CD4-positive, alpha-beta T cell treated with Interleukin-4 for 1 hour (primary cell): ENCODE data around the gene KLHL40.

ENCODE experiments used
- DNase-seq, 2 donors: peaks; one replicate each; pipeline ENCODE4 v3.0.0-alpha.2; 2020 to 2022

The KLHL40 gene

DNA sequence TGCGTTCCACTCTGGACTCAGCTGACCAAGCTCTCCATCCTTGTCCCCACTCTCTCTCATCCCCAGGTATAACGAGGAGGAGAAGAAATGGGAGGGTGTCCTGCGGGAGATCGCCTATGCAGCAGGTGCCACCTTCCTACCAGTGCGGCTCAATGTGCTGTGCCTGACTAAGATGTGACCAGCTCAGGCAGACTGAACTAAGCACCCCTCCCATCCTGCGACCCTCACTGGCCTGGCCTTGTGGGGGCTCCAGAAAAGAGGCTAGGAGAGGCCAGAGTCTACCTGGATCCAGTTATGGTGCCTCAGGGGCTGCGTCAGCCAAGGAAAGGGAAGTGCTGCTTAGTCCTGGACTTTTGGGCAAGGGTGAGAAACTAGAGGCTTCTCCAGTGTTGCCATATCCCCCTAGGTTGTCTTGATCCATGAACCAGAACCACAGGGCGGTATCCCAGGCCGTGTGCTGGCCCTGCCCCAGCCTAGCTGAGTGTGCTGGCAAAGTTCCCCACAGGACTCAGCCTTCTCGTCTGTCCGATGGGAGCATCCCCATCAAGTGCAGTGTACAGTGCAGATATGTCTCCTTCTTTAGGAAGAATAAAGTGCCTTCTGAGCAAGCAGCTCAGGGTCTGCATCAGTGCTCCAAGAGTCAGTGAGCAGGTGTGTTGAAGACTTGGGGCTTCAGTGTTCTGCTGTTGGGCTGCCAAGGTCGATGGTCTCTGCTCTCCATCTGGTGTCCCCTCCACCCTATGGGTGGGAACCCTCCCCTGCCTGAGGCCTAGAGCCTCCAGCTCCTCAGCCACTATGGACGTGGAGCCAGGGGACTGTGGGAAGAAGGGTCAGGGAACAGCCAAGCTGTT lies 6.7 kb downstream of the KLHL40 start:
- DNase-seq, result no peak

DNA sequence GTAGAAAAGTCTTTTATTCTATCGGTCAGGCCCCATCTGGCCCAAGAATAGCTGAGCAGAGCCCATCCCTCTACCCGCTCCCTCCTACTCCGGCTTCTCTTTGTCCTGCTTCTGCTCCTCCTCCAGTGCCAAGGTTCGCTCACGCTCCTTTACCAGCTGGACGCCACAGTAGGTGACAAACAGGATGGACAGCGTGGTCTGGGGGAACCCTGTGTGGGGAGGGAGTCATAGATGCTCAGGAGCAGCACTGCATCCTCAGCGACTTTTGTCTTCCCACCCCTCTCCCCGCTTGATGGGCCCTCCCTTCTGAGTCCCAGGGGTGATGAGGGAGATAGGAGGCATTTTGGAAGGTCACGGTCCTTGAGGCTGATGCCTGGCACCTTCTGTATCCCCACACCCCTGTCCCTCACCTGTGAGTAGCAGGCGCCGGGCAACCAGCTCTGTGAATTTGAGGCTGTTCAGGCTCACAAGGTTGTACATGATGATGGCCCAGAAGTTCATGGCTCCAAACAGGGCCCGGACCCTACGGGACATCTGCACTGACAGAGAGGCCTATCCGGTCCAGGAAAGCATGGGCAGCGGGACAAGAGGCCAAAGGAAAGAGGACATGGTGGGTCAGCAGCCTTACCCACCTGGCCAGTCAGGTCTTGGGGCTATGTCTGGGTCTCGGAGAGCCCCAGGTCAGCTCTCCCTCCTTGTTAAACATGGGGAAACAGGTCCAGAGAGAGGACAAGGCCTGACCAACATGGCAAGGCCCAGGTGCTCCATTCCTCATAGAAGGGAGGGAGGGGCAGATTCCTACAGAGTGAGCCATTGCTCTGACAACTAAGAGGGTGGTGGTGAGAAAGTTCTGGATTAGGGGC lies 7.6 kb downstream of the KLHL40 start:
- no peak for DNase-seq

GRCh38 chr3:42693530-42693930 lies 8.2 kb downstream of the KLHL40 start:
- DNase-seq, result no peak

DNA sequence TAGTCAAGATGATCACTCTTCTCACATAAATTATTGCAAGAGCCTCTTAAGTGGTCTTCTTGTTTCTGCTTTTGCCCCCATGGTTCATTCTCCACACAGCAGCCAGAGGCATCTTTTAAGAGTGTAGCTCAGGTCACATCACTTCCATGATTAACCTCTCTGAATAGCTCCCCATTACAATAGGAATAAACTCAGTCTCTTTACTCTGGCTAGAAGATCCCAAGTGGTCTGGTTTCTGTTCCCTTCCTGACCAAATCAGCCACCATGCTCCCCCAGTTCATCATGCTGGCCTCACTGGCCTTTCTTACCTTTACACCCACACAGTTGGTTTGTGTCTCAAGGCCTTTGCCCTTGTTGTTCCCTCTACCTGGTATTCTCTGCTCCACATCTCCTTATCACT lies 9.0 kb downstream of the KLHL40 start:
- DNase-seq, result no peak

GRCh38 chr3:42696356-42697288 lies 11.3 kb downstream of the KLHL40 start:
- DNase-seq, result no peak

DNA sequence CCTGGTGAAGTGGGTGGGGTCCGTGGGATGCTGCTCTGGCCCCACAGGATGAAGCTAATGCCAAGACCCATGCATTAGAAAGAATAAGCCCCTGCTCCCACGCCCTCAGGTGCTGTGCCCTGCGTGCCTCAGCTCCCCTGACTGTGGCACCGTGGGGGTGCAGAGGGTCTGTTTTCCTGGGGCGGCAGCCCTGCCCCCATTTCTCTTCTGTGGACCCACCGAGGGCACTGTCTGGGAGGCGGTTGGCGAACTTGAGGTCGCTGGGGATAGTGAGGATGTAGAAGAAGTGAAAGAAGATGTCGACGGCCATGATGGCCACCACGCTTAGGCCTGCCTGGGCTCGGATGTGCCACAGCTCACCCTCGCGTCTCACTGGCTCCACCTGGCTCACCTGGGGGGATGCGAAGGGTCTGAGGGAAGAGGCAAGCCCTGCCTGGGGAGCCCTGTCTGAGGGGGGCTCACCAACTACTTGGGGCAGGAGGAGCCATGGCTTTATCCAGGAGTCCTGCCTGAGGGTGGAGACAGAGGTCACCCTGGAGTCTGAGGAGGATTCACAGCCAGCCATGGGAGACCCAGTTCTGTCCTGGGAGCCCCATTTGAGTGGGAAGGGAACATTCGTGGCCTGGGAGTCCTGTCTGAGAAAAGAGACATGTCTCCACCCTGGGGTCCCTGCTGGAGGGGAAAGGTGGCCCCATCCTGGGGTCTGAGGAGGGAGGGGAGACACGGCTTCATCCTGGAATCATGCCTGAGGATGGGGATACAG lies 12.1 kb downstream of the KLHL40 start:
- no peak for DNase-seq

GRCh38 chr3:42698216-42698910 lies 13.0 kb downstream of the KLHL40 start:
- no peak for DNase-seq

GRCh38 chr3:42698911-42699230 lies 13.5 kb downstream of the KLHL40 start:
- no peak for DNase-seq

DNA sequence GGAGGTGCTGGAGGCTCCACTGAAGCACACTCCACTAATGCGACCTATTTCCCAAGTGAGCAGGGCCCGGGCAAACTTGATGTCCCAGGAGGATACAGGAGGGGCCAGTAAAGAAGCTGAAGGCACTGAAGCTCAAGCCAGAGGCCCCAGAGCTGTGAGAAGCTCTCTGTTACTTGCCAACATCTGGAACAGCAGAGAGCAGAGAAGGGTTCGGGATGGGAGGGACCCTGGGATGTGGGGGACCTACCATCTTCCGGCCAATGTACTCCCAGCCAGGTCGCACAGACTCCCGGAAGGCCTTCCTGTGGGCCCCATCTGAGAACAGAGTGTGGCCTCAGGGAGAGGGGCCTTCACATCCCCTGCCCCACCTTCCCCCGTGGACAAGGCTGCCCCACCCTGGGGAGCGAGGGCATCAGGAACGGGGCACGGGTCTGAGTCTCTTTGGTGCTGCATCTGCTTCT lies 14.2 kb downstream of the KLHL40 start:
- DNase-seq, result no peak

DNA sequence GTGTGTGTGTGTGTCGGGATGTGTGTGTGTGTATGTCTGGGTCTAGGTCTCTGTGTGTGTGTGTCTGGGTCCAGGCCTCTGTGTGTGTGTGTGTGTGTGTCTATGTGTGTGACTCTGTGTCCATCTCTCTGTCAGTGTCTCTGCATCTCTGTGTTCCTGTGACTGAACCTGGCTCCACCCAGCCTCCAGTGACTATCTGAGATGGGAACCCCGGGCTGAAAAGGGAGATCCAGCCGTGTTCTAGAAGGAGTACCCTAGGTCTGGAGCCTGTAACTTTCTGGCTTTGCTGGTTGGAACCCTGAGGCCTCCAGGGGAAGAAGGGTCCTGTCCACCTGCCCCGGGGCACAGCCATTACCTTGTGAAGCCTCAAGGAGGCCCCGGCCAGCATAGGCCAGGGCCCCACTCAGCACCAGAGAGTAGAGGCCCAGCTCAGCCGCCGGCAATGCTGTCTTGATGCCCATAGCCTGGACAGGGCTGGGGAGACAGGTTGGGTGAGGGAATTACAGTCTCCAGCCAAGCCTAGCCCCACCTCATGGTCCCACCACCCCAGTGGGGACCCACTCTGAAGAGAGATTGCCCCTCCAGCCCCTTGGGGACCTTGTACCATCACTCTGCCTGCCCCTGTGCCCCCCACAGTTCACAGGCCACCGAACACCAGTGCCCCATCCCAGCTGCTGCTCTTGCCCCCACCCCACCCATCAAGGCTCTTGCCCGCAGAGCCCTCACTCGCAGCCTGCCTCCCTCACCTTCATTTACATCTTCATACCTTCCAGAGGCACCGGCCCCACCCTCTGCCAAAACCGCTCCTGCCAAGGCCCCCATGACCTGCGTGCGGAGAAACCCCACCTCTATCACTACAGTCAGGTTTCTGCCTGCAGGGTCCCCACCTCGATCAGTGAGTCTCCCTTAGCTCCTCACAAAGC lies 15.3 kb downstream of the KLHL40 start:
- DNase-seq, result no peak

GRCh38 chr3:42701371-42702065 lies 16.2 kb downstream of the KLHL40 start:
- DNase-seq, result peak; percentile 38 to 55

GRCh38 chr3:42702066-42702951 lies 17.0 kb downstream of the KLHL40 start, which contains the start of gene HHATL:
Gene HHATL, minus strand, starts transcription at chr3:42702798. Its CDS starts 1,972 bp downstream, at chr3:42700826.
- DNase-seq, result no peak

GRCh38 chr3:42702982-42703694 lies 17.8 kb downstream of the KLHL40 start:
- no peak for DNase-seq

GRCh38 chr3:42703695-42704025 lies 18.3 kb downstream of the KLHL40 start:
- DNase-seq, result no peak

GRCh38 chr3:42704136-42704841 lies 19.0 kb downstream of the KLHL40 start:
- no peak for DNase-seq

- DNase-seq, result no peak
Observed at GRCh38 chr3:42705058-42705767, 19.9 kb downstream of the KLHL40 start.
